ENCODE measurements around the gene ARF6. TPM values are rescaled to one million over a fixed set of nuclear protein-coding genes. Genes with fewer than 3 reads are reported as not detected.

The ARF6 gene
- total and polyA plus RNA-seq, 2 donors (not counting 1 experiment from before 2014, with no cell fraction given), result 54.7 to 67.4 TPM

GRCh38 chr14:49926803-49927202 is 33.9 kb downstream of the ARF6 start:
- Histone ChIP-seq H3K79me2 (ENCODE audit: control insufficient read depth, insufficient read depth, low read length) (no peaks in the 10 kb centered on the region), H3K4me2 (ENCODE audit: extremely low read depth, insufficient read depth, low read length) (no peak overlapping the region), H3K4me1 (ENCODE audit: control insufficient read depth, extremely low read depth, insufficient read depth, low read length) (no peaks in the 10 kb centered on the region), H3K9me3 (ENCODE audit: control insufficient read depth, insufficient read depth, low read depth, low read length) (no peaks in the 10 kb centered on the region), H4K20me1 (ENCODE audit: control insufficient read depth, extremely low read depth, insufficient read depth, low read length) (no peaks in the 10 kb centered on the region), H3K36me3 (ENCODE audit: control insufficient read depth, insufficient read depth, low read length) (no peaks in the 10 kb centered on the region), H2AFZ (ENCODE audit: low read length) (no peak overlapping the region), H3K27me3 (ENCODE audit: control insufficient read depth, insufficient read depth, low read length) (no peaks in the 10 kb centered on the region), H3K9ac (ENCODE audit: insufficient read depth, low read length) (no peak overlapping the region), H3K4me3 (replicated peaks in 1 of 4; ENCODE audit: control extremely low read depth in 1 of 4, insufficient read depth in 1 of 4, low read depth in 3 of 4, low read length in 4 of 4) (no peak overlapping the region), H3K27ac (ENCODE audit: insufficient read depth, low read length) (no peak overlapping the region)
- TF ChIP-seq EZH2 (IDR thresholded peaks at IDR 0.05; ENCODE audit: low read length, missing control alignments), result no peak
- TF ChIP-seq CTCF (conservative IDR thresholded peaks at IDR 0.05 in 1 of 2, IDR thresholded peaks at IDR 0.05 in 1 of 2; ENCODE audit: low read depth in 1 of 2, low read length in 2 of 2), result no peak
- no peak for DNase-seq (ENCODE audit: low read depth in 2 of 2)

GRCh38 chr14:49928015-49928414 is 35.1 kb downstream of the ARF6 start:
- Histone ChIP-seq H3K9me3 (ENCODE audit: control insufficient read depth, insufficient read depth, low read depth, low read length) (no peaks in the 10 kb centered on the region), H3K27ac (ENCODE audit: insufficient read depth, low read length) (no peak overlapping the region), H3K27me3 (ENCODE audit: control insufficient read depth, insufficient read depth, low read length) (no peaks in the 10 kb centered on the region), H3K36me3 (ENCODE audit: control insufficient read depth, insufficient read depth, low read length) (no peaks in the 10 kb centered on the region), H4K20me1 (ENCODE audit: control insufficient read depth, extremely low read depth, insufficient read depth, low read length) (no peaks in the 10 kb centered on the region), H3K4me1 (ENCODE audit: control insufficient read depth, extremely low read depth, insufficient read depth, low read length) (no peaks in the 10 kb centered on the region), H2AFZ (ENCODE audit: low read length) (no peak overlapping the region), H3K79me2 (ENCODE audit: control insufficient read depth, insufficient read depth, low read length) (no peaks in the 10 kb centered on the region), H3K4me2 (ENCODE audit: extremely low read depth, insufficient read depth, low read length) (no peak overlapping the region), H3K4me3 (replicated peaks in 1 of 4; ENCODE audit: control extremely low read depth in 1 of 4, insufficient read depth in 1 of 4, low read depth in 3 of 4, low read length in 4 of 4) (no peak overlapping the region), H3K9ac (ENCODE audit: insufficient read depth, low read length) (no peak overlapping the region)
- DNase-seq (ENCODE audit: low read depth in 2 of 2), result peak in 1 of 2 donors; percentile 52
- TF ChIP-seq CTCF (conservative IDR thresholded peaks at IDR 0.05 in 1 of 2, IDR thresholded peaks at IDR 0.05 in 1 of 2; ENCODE audit: low read depth in 1 of 2, low read length in 2 of 2) (no peak), EZH2 (IDR thresholded peaks at IDR 0.05; ENCODE audit: low read length, missing control alignments) (no peak)

- Histone ChIP-seq H3K4me3 (replicated peaks in 1 of 4; ENCODE audit: control extremely low read depth in 1 of 4, insufficient read depth in 1 of 4, low read depth in 3 of 4, low read length in 4 of 4) (no peak overlapping the region), H4K20me1 (ENCODE audit: control insufficient read depth, extremely low read depth, insufficient read depth, low read length) (no peaks in the 10 kb centered on the region), H2AFZ (ENCODE audit: low read length) (no peak overlapping the region), H3K4me1 (ENCODE audit: control insufficient read depth, extremely low read depth, insufficient read depth, low read length) (no peaks in the 10 kb centered on the region), H3K27me3 (ENCODE audit: control insufficient read depth, insufficient read depth, low read length) (no peaks in the 10 kb centered on the region), H3K4me2 (ENCODE audit: extremely low read depth, insufficient read depth, low read length) (no peak overlapping the region), H3K79me2 (ENCODE audit: control insufficient read depth, insufficient read depth, low read length) (no peaks in the 10 kb centered on the region), H3K9ac (ENCODE audit: insufficient read depth, low read length) (no peak overlapping the region), H3K36me3 (ENCODE audit: control insufficient read depth, insufficient read depth, low read length) (no peaks in the 10 kb centered on the region), H3K9me3 (ENCODE audit: control insufficient read depth, insufficient read depth, low read depth, low read length) (no peaks in the 10 kb centered on the region), H3K27ac (ENCODE audit: insufficient read depth, low read length) (no peak overlapping the region)
- TF ChIP-seq CTCF (conservative IDR thresholded peaks at IDR 0.05 in 1 of 2, IDR thresholded peaks at IDR 0.05 in 1 of 2; ENCODE audit: low read depth in 1 of 2, low read length in 2 of 2) (no peak), EZH2 (IDR thresholded peaks at IDR 0.05; ENCODE audit: low read length, missing control alignments) (no peak)
- no peak for DNase-seq (ENCODE audit: low read depth in 2 of 2)
These were observed 37.8 kb downstream of the ARF6 start for GRCh38 chr14:49930720-49931119.
